ENCODE results near the gene CCDC201. TPM values are rescaled to one million over a fixed set of nuclear protein-coding genes. Genes with fewer than 3 reads are reported as not detected.

The CCDC201 gene
- total and polyA plus RNA-seq, 9 donors: 0.15 TPM; not detected in 8

- H3K36me3 ChIP-seq: no peaks in the 10 kb centered on the region
- no peak for DNase-seq
- WGBS, 3 donors: 24 to 53% (median 26%) methylated on average over 7 to 14 of the region's 14 CpGs
- peak overlapping the region; percentile 26 for H3K4me3 ChIP-seq
- no peak for TF ChIP-seq EP300 (IDR thresholded peaks at IDR 0.05)
- TF ChIP-seq CTCF (IDR thresholded peaks at IDR 0.05): no peak
- TF ChIP-seq POLR2A (IDR thresholded peaks at IDR 0.05): no peak
- no peaks in the 10 kb centered on the region for H3K9me3 ChIP-seq
- intact Hi-C loops (cut with DNase I): no loop called here
- no peak overlapping the region for H3K27ac ChIP-seq
- H3K27me3 ChIP-seq: no peaks in the 10 kb centered on the region
- peaks cover 3% of the 10 kb centered on the region for H3K4me1 ChIP-seq (ENCODE audit: insufficient read depth)
Measured at GRCh38 chr7:45888993-45889366, 16.1 kb upstream of the CCDC201 start.

- intact Hi-C loops (cut with DNase I): no loop called here
- WGBS, 3 donors: 2 to 9% (median 3%) methylated on average over 31 to 73 of the region's 73 CpGs
- Histone ChIP-seq H3K4me3 (peak within 1 kb of the TSS; percentile 26), H3K27ac (no peak within 1 kb of the TSS), H3K9me3 (no peaks in the 10 kb centered on the region), H3K36me3 (no peaks in the 10 kb centered on the region), H3K4me1 (ENCODE audit: insufficient read depth) (peaks cover 3% of the 10 kb centered on the region), H3K27me3 (no peaks in the 10 kb centered on the region)
- TF ChIP-seq POLR2A (IDR thresholded peaks at IDR 0.05) (no peak), EP300 (IDR thresholded peaks at IDR 0.05) (no peak), CTCF (IDR thresholded peaks at IDR 0.05) (no peak)
- peak in 1 of 5 donors; percentile 31 for DNase-seq
Measured at GRCh38 chr7:45888185-45888992, 15.5 kb upstream of the CCDC201 start, which contains the start of gene IGFBP1. TSS of gene IGFBP1 (plus strand) at chr7:45888488. CDS start at chr7:45888653, 165 bp downstream.

- WGBS, 3 donors: 92 to 95% (median 94%) methylated on average over 5 of the region's 5 CpGs
- no peak for DNase-seq
- Histone ChIP-seq H3K4me1 (ENCODE audit: insufficient read depth) (peaks cover 3% of the 10 kb centered on the region), H3K36me3 (no peaks in the 10 kb centered on the region), H3K27ac (no peak overlapping the region), H3K27me3 (no peaks in the 10 kb centered on the region), H3K9me3 (no peaks in the 10 kb centered on the region), H3K4me3 (no peak overlapping the region)
- intact Hi-C loops (cut with DNase I): no loop called here
- TF ChIP-seq POLR2A (IDR thresholded peaks at IDR 0.05): no peak
Measured at GRCh38 chr7:45886931-45887667, 14.2 kb upstream of the CCDC201 start.

- TF ChIP-seq POLR2A (IDR thresholded peaks at IDR 0.05) (no peak), EP300 (IDR thresholded peaks at IDR 0.05) (no peak), CTCF (IDR thresholded peaks at IDR 0.05) (no peak)
Measured at GRCh38 chr7:45885264-45885882, 12.5 kb upstream of the CCDC201 start.

More at GRCh38 chr7:45885264-45885882, 12.5 kb upstream of the CCDC201 start:
- intact Hi-C loops (cut with DNase I): no loop called here
- H3K36me3 ChIP-seq: no peaks in the 10 kb centered on the region
- H3K27ac ChIP-seq: no peak overlapping the region
- no peaks in the 10 kb centered on the region for H3K27me3 ChIP-seq
- no peak for DNase-seq
- 38 to 61% (median 41%) methylated on average over 7 of the region's 7 CpGs for whole genome bisulfite sequencing, 3 donors
- H3K9me3 ChIP-seq: no peaks in the 10 kb centered on the region
- peaks cover 3% of the 10 kb centered on the region for H3K4me1 ChIP-seq (ENCODE audit: insufficient read depth)
- no peak overlapping the region for H3K4me3 ChIP-seq
